Caco-2 (cell line): Measurements from ENCODE around the gene ADCY6. TPM values are rescaled to one million over a fixed set of nuclear protein-coding genes. Genes with fewer than 3 reads are reported as not detected.

Experiments used
- BruUV-seq: library from RNA; stranded (reverse); fragments of 400-500 nt; replicated peaks from 2 replicates; lab custom pipeline; 2021; lab: Mats Ljungman, UMichigan
- CTCF ChIA-PET: fragments of 300-600 bp; sonication (Branson Sonifier 250); formaldehyde crosslinking; loops from one replicate; lab custom pipeline; 2022; ENCODE audit warnings: antibody characterized with exemption; lab: Charles Lee
- POLR2A ChIA-PET: fragments of 300-600 bp; sonication (Branson Sonifier 250); formaldehyde crosslinking; loops from one replicate; lab custom pipeline; 2022; ENCODE audit warnings: antibody characterized with exemption; lab: Charles Lee
- DNase-seq, 2 experiments: peaks; one replicate each; pipeline versions ENCODE4 v3.0.0 to v3.0.0-alpha.2; 2020 to 2022
- H3K27me3 ChIP-seq: replicated peaks from 2 replicates; pipeline ENCODE4 v1.6.0; 2011; ENCODE audit warnings: low read length; ENCODE audit not compliant: control insufficient read depth, insufficient read depth
- H3K36me3 ChIP-seq: 2 replicates; pipeline ENCODE4 v1.5.1; 2011; ENCODE audit warnings: low read length; ENCODE audit not compliant: control insufficient read depth, insufficient read depth
- H3K4me1 ChIP-seq: fragments of 250-450 bp; sonication (Bioruptor Pico); 2 replicates; pipeline ENCODE4 v1.5.1; 2020; ENCODE audit warnings: mild to moderate bottlenecking
- H3K4me3 ChIP-seq: 2 replicates; pipeline ENCODE4 v1.5.1; 2011; ENCODE audit warnings: low read depth, mild to moderate bottlenecking, control low read depth, low read length
- H3K9me3 ChIP-seq: fragments of 250-450 bp; sonication (Bioruptor Pico); 2 replicates; pipeline ENCODE4 v1.5.1; 2020; ENCODE audit warnings: mild to moderate bottlenecking, moderate library complexity
- H3K27ac Mint-ChIP-seq: one replicate; pipeline ENCODE4 v1.8.0; 2022; ENCODE audit warnings: mixed read lengths; ENCODE audit not compliant: unreplicated experiment
- H3K27me3 Mint-ChIP-seq: one replicate; pipeline ENCODE4 v1.8.0; 2022; ENCODE audit warnings: mixed read lengths; ENCODE audit not compliant: insufficient read depth, unreplicated experiment
- H3K36me3 Mint-ChIP-seq: one replicate; pipeline ENCODE4 v1.8.0; 2022; ENCODE audit warnings: mild to moderate bottlenecking, mixed read lengths; ENCODE audit not compliant: insufficient read depth, unreplicated experiment
- H3K4me1 Mint-ChIP-seq: one replicate; pipeline ENCODE4 v1.8.0; 2022; ENCODE audit warnings: low read depth, mixed read lengths; ENCODE audit not compliant: unreplicated experiment
- H3K4me3 Mint-ChIP-seq: one replicate; pipeline ENCODE4 v1.8.0; 2022; ENCODE audit warnings: mild to moderate bottlenecking, moderate library complexity, mixed read lengths; ENCODE audit not compliant: unreplicated experiment
- H3K9me3 Mint-ChIP-seq: one replicate; pipeline ENCODE4 v1.8.0; 2022; ENCODE audit warnings: mixed read lengths; ENCODE audit not compliant: unreplicated experiment
- intact Hi-C: fragments of 100-400 bp; cut with micrococcal nuclease; formaldehyde crosslinking; loops from one replicate; pipeline ENCODE4 v1.10.0; 2022; ENCODE audit not compliant: unreplicated experiment
- total RNA-seq: library from RNA; stranded (reverse); gene quantifications from 2 replicates; pipeline ENCODE4 v1.2.3, GENCODE V29; 2022
- TF ChIP-seq, protein P1 (sequence below), 2 experiments: fragments of 200-600 bp in 1 of 2; IDR thresholded peaks; 1 replicate in 1 of 2; 2 replicates in 1 of 2; pipeline versions ENCODE4 v1.5.1 to v1.8.0; 2011 to 2022; ENCODE audit warnings: antibody characterized with exemption in 1 of 2, control low read depth in 1 of 2, inconsistent platforms in 1 of 2, low read depth in 1 of 2, low read length in 1 of 2, mild to moderate bottlenecking in 1 of 2, moderate library complexity in 1 of 2; ENCODE audit not compliant: insufficient read depth in 1 of 2, severe bottlenecking in 1 of 2, unreplicated experiment in 1 of 2

Gene ADCY6
- total RNA-seq, 1 experiment from 2014 or later = 89.8 TPM

DNA sequence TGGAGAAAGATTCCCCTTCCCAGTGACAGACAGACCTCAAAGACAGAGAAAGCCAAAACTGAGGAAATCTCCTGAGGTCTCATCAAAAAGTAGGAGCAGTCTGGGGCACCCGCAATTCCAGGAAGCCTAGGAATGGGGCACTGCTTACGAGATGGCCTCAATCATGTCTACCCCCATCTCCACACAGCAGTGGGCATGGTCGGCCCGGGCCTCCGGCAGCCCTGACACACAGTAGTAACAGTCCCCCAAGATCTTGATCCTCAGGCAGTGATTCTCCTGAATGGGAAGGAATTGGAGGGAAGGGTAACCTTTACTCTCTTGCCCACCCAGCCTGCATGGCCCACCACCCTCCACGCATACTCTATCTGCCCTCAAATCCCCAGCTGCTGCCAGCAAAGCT is 11.9 kb downstream of the ADCY6 start:
- POLR2A ChIA-PET = no interaction called here
- Mint-ChIP-seq H3K4me1 (peaks cover 4% of the 10 kb centered on the region), H3K27ac (no peak overlapping the region), H3K27me3 (no peaks in the 10 kb centered on the region), H3K36me3 (peaks cover 84% of the 10 kb centered on the region), H3K4me3 (no peak overlapping the region), H3K9me3 (no peaks in the 10 kb centered on the region)
- Histone ChIP-seq H3K4me1 (0 out of 2 replicates have a peak, but pooled peaks cover 4% of the 10 kb centered on the region), H3K36me3 (peaks cover 15% of the 10 kb centered on the region), H3K27me3 (no peaks in the 10 kb centered on the region), H3K9me3 (no peaks in the 10 kb centered on the region), H3K4me3 (no peak overlapping the region)
- no TSS peak for BruUV-seq
- CTCF ChIA-PET = no interaction called here
- no peak for DNase-seq
- TF ChIP-seq, protein P1, sequence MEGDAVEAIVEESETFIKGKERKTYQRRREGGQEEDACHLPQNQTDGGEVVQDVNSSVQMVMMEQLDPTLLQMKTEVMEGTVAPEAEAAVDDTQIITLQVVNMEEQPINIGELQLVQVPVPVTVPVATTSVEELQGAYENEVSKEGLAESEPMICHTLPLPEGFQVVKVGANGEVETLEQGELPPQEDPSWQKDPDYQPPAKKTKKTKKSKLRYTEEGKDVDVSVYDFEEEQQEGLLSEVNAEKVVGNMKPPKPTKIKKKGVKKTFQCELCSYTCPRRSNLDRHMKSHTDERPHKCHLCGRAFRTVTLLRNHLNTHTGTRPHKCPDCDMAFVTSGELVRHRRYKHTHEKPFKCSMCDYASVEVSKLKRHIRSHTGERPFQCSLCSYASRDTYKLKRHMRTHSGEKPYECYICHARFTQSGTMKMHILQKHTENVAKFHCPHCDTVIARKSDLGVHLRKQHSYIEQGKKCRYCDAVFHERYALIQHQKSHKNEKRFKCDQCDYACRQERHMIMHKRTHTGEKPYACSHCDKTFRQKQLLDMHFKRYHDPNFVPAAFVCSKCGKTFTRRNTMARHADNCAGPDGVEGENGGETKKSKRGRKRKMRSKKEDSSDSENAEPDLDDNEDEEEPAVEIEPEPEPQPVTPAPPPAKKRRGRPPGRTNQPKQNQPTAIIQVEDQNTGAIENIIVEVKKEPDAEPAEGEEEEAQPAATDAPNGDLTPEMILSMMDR (IDR thresholded peaks at IDR 0.05; ENCODE audit: insufficient read depth in 1 of 2, low read depth in 1 of 2, low read length in 1 of 2, severe bottlenecking in 1 of 2, unreplicated experiment in 1 of 2) = no peak
- intact Hi-C loops = no loop called here

DNA sequence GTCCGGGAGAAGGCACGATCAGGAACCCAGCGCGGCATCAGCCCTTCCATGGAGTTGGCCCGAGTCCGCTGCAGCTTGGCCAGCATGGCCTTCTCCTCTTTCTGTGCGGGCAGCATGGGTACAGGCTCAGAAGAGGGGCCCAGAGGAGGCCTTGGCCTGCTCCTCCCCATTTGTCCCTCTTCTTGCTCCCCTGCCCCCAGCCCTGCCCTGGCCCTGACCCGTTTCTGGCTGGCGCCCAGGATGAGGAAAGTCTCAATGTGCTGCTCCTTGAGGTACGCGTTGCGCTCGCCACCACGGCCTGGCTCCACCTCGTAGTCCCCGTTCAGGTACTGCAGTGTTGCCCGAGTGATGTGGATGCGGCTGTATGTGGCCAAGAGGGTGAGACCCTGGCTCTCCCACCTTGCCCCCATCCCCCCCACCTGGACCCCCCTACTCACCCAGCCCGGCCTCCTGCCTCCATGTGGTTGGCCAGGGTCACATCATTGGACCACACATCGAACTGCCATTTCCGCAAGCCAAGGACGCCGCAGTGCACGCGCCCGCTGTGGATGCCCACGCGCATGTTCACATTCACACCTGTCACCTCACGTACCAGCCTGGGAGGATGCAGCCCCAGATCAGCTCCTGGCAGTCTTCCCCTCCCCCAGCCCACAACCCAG is 12.8 kb downstream of the ADCY6 start:
- intact Hi-C loops = no loop called here
- peaks cover 77% of the 10 kb centered on the region for H3K36me3 Mint-ChIP-seq
- H3K9me3 Mint-ChIP-seq = no peaks in the 10 kb centered on the region
- Histone ChIP-seq H3K9me3 (no peaks in the 10 kb centered on the region), H3K4me3 (no peak overlapping the region), H3K27me3 (no peaks in the 10 kb centered on the region), H3K36me3 (peaks cover 15% of the 10 kb centered on the region), H3K4me1 (0 out of 2 replicates have a peak, but pooled peaks cover 4% of the 10 kb centered on the region)
- no peak overlapping the region for H3K4me3 Mint-ChIP-seq
- POLR2A ChIA-PET = no interaction called here
- TF ChIP-seq, protein P1 (IDR thresholded peaks at IDR 0.05; ENCODE audit: insufficient read depth in 1 of 2, low read depth in 1 of 2, low read length in 1 of 2, severe bottlenecking in 1 of 2, unreplicated experiment in 1 of 2) = no peak
- CTCF ChIA-PET = no interaction called here
- H3K27ac Mint-ChIP-seq = no peak overlapping the region
- no peaks in the 10 kb centered on the region for H3K27me3 Mint-ChIP-seq
- H3K4me1 Mint-ChIP-seq = no peaks in the 10 kb centered on the region
- BruUV-seq = no TSS peak
- no peak for DNase-seq

DNA sequence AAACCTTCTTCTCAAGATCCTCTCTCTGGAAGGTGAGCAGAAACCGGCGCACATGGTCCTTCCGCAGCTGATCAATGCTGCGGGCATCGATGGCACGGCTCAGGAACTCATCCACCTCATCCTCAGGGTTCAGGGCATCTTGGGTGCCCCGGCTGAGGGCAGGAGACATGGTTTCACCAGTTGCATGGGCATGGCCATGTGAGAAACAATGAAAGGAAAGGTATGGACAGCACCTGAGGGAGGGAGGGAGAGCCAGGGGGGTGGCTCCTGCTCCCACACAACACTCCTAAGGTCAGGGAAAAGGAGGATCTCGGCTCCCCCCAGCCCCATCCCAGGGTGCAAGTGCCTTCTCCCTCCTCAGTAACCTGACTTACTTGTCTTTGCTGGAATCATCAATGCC is 13.6 kb downstream of the ADCY6 start:
- POLR2A ChIA-PET = no interaction called here

More for the DNA sequence above, 13.6 kb downstream of the ADCY6 start:
- Histone ChIP-seq H3K4me3 (no peak overlapping the region), H3K9me3 (no peaks in the 10 kb centered on the region), H3K36me3 (peaks cover 15% of the 10 kb centered on the region), H3K4me1 (no peaks in the 10 kb centered on the region), H3K27me3 (no peaks in the 10 kb centered on the region)
- H3K27ac Mint-ChIP-seq = no peak overlapping the region
- intact Hi-C loops = no loop called here
- H3K36me3 Mint-ChIP-seq = peaks cover 77% of the 10 kb centered on the region
- H3K4me3 Mint-ChIP-seq = no peak overlapping the region
- CTCF ChIA-PET = interaction anchor here (1.2 kb wide), 1 partner anchor 14 kb away, joined by 4 read pairs; the partner anchor contains the start of gene ADCY6
- TF ChIP-seq, protein P1 (IDR thresholded peaks at IDR 0.05; ENCODE audit: insufficient read depth in 1 of 2, low read depth in 1 of 2, low read length in 1 of 2, severe bottlenecking in 1 of 2, unreplicated experiment in 1 of 2) = no peak
- BruUV-seq = no TSS peak
- no peaks in the 10 kb centered on the region for H3K27me3 Mint-ChIP-seq
- H3K9me3 Mint-ChIP-seq = no peaks in the 10 kb centered on the region
- no peaks in the 10 kb centered on the region for H3K4me1 Mint-ChIP-seq
- no peak for DNase-seq
